HL-60/S4 treated with retinoic acid at 250 ng/mL for 4 days and 3 days (cell line): ENCODE results near the gene KREMEN1.

Source experiments
- in situ Hi-C: fragments of 300-500 bp; cut with MboI; formaldehyde crosslinking; loops from 2 replicates; pipeline ENCODE4 v1.7.0; 2022; ENCODE audit warnings: low sequenced_read_pairs

Gene KREMEN1

GRCh38 chr22:29044657-29045176, 28.1 kb upstream of the KREMEN1 start:
- in situ Hi-C loops, result loop anchor here (25.0 kb wide), 1 partner anchor 432 kb away; no protein-coding TSS in a partner anchor

GRCh38 chr22:29048822-29049654, 23.8 kb upstream of the KREMEN1 start:
- in situ Hi-C loops, result loop anchor here (25.0 kb wide), 1 partner anchor 437 kb away; no protein-coding TSS in a partner anchor

GRCh38 chr22:29049655-29050263, 23.1 kb upstream of the KREMEN1 start:
- in situ Hi-C loops, result loop anchor here (25.0 kb wide), 1 partner anchor 437 kb away; no protein-coding TSS in a partner anchor

GRCh38 chr22:29050457-29050856, 22.4 kb upstream of the KREMEN1 start:
- in situ Hi-C loops, result no loop called here

- in situ Hi-C loops, result no loop called here
Measured at GRCh38 chr22:29053048-29053702, 19.7 kb upstream of the KREMEN1 start.

- in situ Hi-C loops, result no loop called here
Measured at GRCh38 chr22:29054251-29054767, 18.5 kb upstream of the KREMEN1 start.

- in situ Hi-C loops, result no loop called here
Measured at GRCh38 chr22:29055192-29055830, 17.5 kb upstream of the KREMEN1 start.

- in situ Hi-C loops, result no loop called here
Measured at GRCh38 chr22:29056472-29056871, 16.4 kb upstream of the KREMEN1 start.

GRCh38 chr22:29060251-29060869, 12.5 kb upstream of the KREMEN1 start:
- in situ Hi-C loops, result no loop called here

GRCh38 chr22:29060931-29061330, 11.9 kb upstream of the KREMEN1 start:
- in situ Hi-C loops, result no loop called here

- in situ Hi-C loops, result no loop called here
Measured at GRCh38 chr22:29061773-29062172, 11.1 kb upstream of the KREMEN1 start, which contains the start of gene C22orf31. Gene C22orf31, minus strand, starts transcription at chr22:29061831. Its CDS starts 39 bp downstream, at chr22:29061792.

GRCh38 chr22:29062286-29062821, 10.5 kb upstream of the KREMEN1 start:
- in situ Hi-C loops, result no loop called here

GRCh38 chr22:29065468-29066190, 7.2 kb upstream of the KREMEN1 start:
- in situ Hi-C loops, result no loop called here

- in situ Hi-C loops, result no loop called here
Measured at GRCh38 chr22:29069463-29069862, 3.4 kb upstream of the KREMEN1 start.

- in situ Hi-C loops, result no loop called here
Measured at GRCh38 chr22:29070490-29070889, 2.3 kb upstream of the KREMEN1 start.

- in situ Hi-C loops, result no loop called here
Measured at GRCh38 chr22:29071261-29072045, 1.4 kb upstream of the KREMEN1 start.

- in situ Hi-C loops, result no loop called here
Measured at GRCh38 chr22:29072193-29072978, 449 bp upstream of the KREMEN1 start.
